ENCODE data around the gene TREX2.

TREX2 gene

DNA sequence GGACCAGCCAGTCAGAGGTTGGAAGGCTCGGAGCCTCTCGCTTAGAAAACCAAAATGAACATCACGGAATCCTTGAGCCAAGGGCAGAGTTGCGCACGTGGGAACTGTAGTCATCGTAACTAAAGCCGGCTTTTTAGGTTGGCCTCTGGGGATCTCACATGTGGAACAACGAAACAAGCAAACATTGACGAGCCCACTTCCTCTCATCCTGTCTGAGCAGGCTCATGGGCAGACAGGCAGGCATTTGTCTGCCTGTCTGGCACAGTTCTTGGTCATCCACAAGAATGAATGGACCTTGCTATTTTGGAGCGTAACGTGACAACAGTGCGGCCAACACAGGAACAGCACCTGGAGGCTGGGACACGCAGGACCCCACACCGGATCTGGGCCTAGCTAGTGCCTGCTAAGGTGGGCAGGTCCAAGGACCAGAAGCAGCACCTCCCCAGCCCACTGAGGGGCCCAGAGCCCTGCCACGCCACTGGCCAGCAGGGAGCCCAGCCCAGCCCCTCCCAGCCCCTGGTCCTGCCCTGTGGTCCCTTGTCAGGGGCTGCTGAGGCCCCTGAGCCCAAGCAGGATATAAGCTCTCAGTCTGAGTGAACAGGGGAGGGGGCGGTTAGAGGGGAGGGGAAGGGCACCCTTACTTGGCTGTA is 9.2 kb upstream of the TREX2 start:
- DNase-seq: no peak

DNA sequence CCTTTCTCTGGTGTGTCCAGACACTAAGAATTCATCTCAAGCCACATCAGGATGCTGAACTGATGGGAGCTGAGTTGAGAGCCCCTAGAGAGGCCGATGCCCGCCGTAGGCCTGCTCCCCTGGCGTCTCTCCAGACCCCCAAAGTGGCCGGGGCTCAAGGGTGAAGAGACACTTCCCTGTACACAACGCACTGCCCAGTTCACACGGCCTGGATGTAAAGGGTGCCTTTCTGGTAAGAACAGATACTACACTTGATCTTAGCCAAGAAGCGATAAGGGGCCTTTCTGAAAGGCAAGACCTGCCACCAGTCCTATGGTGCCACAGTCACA is 5.1 kb upstream of the TREX2 start:
- no peak for DNase-seq

DNA sequence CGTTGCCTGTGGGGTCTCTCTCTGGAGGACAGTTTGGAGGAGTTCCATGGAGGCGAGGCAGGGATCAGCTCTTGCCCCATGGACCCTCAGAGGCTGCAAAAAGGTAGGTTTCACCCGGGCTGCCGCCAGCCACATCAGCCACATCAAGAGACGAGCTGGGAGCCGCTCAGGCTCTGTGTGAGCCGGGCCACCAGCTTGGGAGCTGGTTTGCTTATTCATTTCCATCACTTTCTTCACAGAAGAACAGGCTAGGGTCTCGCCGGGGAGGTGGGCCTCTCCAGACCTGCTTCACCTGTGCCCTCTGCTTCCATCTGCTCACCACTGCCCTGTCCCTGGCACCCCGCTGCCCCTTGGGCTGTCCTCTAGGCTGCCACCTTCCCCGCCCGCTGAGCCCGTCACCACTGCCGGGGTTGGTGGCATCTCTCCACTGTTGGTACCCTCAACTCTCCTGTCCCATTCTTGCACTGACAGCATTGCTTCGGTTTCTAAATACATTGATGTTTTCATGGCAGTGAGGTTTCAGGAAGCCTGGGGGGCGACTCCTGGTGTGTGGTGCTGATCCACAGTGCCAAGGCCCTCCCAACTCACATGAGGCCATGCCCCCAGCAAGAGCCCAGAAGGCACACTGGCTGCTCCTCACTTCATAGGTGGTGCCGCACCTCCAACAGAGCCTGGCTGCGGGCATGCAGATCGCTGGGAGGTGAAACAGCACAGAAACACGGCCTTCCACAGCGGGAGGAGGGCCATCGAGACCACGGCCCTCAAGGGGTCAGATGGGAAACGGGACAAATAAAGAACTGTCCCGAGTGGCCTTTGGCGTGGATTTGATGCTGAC is 4.5 kb upstream of the TREX2 start:
- DNase-seq: no peak

DNA sequence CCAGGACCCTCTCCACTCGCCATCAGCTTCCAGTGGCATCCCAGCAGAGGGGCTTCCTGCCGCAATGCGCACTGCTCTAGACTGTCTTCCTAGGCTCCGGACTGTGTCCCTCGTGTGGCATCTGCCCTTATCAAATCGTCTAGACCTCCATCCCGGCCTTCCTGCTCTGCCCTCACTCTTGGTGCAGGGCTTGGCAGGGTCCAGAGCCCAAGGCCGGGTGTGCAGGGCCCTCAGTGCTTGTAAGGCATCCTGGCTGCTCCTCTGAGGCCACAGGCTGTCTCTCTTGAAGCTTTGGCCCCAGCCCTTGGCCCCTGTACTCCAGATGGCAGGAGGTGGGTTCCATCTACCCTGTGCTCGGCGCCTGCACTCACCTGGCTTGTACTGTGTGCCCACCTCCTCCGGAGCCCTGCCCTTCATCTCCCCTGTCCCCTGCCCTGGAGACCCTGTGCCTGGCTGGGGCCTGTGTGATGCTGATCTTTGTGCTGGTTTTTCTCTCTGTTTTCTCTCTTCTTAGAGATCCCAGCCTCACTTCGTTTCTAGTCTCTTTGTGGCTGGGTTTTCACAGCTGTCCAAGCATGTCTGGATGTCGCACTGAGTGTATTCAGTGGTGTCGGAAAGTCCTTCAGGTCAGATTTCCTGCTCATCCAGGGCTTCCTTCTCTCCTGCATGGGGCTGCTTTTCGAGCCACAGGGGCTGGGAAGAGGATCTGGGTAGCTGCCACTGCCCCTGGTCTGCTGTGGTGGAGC is 3.7 kb upstream of the TREX2 start:
- no peak for DNase-seq

DNA sequence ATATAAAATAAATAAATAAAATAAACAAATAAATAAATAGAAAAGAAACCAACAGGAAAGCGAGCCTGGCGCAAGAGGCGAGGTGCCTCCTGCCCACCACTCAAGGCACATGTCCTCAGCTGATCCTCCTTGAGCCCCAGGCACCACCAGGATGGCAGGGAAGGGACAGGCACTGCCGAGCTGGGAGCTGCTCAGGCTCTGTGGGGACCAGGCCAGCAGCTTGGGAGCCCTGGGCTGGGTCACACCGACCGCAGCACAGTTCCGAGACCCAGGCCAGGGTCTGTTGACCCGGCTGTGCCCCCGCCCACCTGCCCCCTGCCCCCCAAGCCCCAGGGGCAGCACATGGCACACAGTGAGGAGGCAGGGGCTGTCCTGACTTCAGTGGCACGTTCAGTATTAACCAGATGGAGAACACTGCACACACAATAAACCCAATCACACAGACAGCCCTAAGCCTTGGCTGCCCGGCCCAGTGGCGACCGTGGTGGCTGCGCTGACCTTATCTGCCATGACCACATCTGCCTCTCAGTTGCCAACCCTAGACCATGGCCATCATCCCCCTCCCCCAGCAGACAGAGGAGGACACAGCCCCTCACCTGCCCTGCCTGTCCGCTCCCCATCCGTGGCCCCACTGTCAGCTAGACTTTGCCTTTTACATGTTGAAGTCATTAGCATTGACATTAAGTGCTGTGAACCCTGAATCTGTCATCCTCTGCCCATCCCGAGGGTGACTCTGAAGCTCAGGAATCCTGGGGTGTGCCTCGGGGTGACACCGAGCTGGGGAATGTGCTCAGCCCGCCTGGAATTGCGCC is 2.9 kb upstream of the TREX2 start:
- no peak for DNase-seq

DNA sequence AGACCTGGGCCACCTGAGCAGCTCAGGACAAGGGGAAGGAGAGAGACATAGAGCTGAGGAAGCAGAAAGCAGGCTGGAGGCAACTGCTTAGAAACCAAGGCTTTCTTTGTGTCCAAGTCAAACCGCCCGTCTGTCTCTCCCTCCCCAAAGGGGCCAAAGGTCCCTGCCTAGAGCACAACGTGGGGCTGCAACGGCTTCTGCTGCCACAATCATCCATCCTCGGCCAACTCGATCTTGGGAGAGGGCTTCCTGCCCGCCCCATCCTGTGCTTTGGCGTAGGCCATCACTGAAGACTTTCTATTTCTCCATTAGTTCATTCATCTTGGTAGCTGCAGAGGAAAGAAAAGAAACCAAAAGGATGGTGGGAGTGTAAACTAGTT is 1.7 kb upstream of the TREX2 start:
- no peak for DNase-seq

DNA sequence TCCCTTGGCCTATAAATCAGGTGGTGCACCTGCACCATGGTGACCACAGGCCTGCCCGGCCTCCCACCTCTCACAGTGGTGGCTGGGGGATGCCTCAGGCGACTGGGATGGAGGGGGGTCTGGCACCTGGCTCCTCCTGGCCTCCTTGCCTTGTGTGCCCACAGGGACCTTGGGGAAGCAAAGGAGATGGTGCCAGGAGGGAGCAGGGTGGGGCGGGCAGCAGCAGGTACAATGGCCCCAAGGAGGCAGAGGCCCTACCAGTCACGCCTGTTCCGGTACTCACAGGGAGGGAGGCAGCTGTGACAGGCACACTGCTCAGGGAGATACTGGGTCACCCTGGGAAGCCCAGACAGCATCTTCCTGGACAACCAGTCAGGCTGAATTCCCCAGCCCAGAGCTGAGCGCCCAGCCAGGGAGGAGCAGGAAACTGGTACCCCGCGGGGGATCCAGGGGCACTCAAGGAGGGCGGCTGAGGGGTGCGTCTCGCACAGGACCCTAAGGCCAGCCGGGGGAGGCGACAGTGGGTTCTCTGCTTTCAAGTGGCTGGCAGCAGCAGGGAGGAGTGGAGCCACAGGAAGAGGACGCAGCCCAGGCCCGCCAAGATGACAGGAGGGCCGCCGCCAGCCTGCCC is 1.2 kb upstream of the TREX2 start:
- DNase-seq: no peak

DNA sequence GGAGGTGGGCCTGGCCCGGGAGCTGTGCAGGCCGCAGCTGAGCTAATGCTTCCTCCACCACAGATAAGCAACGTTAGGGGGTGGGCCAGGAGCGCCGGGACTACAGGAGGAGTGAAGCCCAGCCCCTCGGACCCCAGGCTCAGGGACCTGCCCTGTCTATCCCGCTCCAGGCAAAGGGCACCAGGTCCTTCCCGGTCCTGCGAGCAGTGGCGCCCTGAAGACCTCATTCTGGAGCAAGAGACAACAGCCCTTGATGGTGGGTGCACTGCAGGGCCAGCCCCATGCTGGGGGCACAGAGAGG is 730 bp upstream of the TREX2 start:
- no peak for DNase-seq

DNA sequence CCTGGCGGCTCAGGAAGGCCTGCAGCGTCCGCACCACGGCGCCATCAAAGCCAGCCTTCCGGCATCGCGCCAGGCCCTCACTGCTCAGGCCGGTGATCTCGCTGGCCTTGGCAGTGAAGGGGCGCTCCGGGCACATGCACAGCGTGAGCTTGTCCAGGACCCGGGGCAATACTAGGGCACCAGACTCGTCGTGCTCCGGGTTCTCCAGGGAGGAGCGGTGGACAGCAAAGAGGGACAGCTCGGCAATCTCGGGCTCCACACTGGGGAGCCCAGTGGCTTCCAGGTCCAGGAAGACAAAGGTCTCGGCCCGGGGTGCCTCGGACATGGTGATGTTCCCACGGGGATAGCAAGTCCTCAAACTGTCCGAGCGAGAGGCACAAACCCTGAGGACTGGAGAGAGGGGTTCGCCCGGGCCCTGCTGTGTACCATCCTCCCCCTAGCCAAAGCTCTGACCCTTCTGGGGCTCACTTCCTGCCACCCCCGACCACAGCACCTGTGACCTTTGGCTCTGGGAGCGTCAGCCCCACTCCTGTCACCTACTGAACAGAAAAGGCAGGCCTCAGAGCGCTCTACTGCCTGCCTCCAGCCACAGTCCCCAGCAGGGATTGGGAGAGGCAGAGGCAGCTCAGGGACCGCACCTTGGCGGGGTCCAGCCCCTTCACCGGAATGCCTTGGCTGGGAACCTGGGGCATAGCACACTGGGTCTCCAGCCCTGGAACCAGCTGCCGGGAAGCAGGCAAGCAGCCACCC is 575 bp downstream of the TREX2 start:
- DNase-seq: no peak

DNA sequence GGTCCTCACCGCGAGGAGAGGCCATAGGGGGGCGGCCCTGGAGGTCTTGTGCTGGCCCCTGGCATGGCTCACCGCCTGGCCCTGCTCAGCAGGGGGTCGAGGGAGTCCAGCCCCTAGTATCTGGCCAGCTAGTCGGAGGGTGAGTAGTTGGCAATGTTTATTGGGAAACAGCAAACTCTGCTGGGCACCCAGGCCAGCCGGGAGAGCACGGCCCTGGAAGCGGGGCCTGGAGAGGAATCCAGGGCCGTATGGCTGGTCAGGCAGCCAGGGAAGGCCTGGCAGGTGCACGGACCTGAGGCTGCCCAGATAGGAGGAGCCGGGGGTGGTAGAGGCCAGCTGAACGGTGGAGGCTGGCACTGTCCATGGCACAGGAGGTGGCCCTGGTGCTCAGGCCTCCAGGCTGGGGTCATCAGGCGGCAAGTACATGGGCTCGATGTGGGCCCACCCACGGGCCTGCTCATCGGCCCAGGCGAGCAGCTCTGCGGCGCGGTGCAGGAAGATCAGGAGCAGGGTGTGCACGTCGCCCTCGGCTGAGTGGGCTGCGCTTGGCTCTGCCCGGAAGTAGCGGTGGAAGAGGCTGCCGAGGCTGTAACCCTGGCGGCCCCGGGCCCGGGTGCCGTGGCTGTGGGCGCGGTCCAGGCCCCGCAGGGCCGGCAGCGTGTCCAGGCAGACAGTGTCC is 1.4 kb downstream of the TREX2 start:
- no peak for DNase-seq

DNA sequence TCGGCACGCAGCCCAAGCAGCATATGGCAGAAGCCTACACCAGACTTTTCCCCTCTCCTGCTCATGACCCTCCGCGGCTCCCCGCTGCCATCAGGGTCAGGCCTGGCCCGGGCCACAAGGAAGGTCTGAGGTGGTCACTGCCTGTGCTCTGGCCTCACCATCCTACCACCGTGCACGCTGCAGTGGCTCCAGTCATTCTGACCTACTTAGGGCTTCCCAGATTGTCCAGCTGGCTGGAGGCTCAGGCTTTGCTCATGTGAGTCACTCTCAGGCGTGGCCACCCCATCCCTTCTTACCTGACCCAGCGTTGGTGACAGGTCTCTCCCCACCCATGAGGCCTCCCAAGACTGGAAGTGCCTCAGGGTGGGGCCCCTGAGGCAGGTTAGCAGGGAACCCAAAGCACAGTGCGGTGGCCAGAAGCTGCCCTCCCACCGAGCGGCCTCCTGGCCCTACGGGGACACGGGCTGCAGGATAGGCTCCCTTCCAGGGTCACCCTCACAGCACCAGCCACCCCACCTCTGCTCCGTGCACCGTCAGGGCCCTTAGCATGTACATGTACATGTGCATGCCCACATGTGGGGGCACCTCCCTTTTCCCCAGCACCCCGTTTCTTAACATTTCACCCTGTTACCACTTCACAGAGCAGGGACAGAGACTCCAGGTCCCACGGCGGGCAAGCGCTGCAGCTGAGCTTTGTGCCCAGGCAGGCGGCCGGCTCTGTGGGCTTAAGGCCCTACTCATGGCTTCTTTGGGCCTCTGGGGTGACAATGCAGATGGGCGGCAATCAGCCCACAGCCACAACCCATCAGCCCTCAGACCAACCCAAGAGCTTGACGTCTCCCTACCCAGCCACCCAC is 2.2 kb downstream of the TREX2 start:
- no peak for DNase-seq

DNA sequence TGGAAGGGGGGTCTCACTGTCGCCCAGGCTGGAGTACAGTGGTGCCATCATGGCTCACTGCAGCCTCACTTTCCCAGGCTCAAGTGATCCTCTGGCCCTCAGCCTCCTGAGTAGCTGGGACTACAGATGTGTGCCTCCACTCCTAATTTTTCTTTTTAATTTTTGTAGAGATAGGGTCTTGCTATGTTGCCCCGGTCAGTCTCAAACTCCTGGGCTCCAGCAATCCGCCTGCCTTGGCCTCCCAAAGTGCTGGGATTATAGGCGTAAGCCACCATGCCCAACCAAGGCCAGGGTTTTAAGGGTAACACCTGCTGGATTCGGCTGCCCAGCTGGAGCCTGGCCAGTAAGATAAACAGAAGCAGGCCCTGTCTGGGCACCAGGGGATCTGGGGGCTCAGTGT is 3.4 kb downstream of the TREX2 start:
- no peak for DNase-seq

DNA sequence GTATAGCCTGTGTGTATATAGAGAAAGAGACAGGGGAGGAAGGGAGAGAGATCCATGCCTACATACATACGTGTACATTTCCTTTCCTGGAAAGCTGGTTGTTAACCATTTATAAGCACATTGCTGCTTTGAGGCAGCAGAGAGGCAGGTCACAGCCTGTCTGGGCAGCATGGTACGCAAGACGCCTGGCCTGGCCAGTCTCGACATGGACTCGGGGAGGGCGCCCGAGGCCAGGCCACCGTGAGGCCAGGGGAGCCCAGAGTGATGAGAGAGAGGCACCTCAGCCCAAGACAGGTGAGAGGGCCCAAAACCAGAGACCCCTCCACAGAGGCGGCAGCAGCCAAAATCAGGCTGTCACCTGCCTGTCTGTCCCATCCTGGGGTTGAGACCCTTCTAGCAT is 3.9 kb downstream of the TREX2 start:
- DNase-seq: no peak

DNA sequence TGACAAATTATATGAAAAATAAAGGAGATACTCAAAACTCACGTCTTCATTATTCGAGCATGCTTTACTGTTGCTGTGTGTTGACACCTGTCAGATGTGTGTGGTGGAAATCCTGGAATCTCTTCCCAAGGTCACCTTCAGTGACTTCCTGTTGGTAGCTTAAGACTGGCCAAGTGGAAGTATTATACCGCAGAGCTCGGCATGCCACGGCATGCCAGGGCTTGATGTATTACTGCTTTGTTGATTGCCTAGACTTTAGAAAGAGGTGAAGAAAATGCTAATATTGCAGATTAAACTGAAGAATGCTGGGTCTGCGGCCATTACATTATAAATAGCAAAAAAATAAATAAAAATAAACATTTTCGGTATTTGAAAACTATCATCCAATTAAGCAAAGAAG is 4.6 kb downstream of the TREX2 start:
- no peak for DNase-seq

DNA sequence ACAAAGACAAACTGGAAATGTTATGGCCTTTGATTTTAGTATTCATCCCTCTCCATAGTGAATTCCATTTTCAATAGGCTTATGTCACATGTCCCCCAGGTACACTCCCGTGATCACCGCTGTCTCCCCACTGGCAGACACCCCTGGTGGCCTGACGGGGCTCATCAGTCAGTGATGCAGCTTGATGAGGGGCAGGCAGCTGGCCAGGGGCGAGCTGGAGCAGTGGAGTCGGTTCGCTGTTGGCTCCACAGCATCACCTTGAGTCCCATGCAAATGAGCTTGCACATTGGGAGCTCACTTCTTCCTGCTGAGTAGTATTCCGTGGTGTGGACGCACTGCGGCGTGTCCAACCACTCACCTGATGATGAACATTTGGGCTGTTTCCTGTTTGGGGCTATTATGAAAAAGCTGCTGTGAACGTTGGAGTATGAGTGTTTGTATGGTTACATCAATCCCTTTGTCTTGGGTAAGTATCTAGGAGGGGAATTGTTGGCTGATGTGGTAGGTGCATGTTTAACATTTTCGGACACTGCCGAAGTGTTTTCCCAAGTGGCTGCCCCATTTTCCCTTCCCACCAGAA is 5.2 kb downstream of the TREX2 start:
- DNase-seq: no peak

DNA sequence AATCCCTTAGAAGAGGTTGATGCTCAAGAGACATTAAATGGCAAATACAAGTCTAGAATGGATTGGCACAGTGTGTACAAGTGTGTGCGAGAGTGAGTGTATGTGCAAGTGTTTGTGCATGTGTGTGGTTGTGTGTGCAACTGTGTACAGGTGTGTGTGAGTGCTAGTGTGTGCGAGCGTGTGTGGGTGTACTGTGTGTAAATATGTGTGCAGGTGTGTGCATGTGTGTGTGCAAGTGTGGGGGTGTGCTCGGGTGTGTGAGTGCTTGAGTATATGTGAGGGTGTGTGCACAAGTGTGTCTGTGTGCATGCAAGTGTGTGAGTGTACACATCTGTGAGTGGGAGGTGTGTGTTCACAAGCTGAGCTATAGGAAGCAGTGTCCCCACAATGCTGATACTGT is 5.9 kb downstream of the TREX2 start:
- DNase-seq: no peak

DNA sequence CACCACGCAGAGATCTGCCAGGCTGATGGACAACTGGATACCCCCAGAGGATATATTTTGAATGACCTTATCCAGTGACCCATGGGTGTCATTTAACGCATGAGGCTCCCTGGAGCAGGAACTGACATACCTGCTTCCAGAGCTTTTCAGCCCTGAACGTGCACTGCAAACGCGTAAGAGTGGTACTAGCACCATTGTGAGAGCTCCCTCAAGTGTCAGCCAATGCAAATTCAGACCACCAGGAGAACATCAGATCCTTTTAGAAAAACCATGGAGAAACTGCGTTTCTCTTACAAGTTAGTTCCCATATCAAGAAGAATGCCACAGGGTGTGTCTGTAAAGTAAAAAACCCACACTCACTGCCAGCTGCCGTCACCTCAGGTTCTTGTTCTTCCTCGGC is 7.3 kb downstream of the TREX2 start:
- DNase-seq: no peak

DNA sequence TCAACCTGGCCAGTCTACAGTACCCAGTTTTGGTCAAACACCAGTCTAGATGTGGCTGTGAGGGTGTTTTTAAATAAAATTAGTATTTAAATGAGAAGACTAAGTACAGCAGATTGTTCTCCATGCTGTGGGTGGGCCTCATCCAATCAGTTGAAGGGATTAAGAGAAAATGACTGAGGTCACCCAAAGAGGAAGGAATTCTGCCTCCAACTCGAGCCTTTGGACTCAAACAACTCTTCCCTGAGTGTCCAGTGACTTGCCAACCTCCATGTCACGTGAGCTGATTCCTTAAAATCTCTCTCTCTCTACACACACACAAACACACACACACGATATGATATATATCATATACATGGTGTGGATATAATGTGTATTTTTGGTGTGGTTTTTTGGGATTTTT is 10.0 kb downstream of the TREX2 start:
- no peak for DNase-seq

DNA sequence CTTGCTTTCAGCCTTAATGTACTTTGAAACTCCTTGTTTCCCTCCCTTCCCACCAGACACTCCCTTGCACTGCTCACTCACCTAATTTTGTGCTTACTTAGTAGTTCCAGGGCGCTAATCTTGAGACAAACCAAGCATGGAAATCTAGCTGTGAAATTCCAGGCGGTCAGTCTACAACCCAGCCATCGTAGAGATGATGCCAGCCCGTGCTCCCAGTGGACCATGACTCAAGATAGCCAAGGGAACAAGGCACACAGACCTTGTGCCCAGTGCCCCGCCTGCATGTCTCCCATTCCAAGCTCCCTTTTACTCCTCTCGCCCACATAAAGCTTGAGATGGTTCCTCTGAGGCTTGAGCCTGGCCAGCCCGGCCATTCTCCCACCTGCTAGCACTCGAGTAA is 11.1 kb downstream of the TREX2 start:
- no peak for DNase-seq

DNA sequence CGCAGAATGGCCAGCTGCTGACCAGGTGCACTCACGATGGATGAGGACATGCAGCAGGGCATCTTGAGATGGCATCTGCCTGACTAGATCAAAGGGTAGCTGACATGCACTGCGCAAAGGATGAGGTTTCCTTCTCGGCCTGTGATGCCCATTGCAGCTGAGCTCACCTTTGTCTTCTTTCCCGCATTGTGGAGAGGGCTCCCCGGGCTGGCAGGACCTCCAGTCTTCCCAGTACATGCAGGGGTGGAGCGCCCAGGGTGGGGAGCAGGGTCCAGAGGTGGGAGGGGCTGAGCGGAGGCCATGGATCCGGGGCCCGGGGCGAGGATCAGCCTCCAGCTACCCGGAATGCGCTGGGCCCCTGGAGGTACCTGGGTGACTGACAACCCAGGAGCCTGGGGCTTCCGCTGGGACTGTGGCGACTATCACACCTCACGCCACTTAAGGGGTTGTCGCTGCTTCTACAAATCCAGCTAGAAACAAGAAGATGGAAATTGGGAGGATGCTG is 12.0 kb downstream of the TREX2 start:
- DNase-seq: no peak
